A549 (cell line): Measurements from ENCODE around the gene ULK4. TPM values are rescaled to one million over a fixed set of nuclear protein-coding genes. Genes with fewer than 3 reads are reported as not detected.

Experiments used
- ATAC-seq, 2 experiments: fragments of 200-7000 bp in 1 of 2; fragments of >200 bp in 1 of 2; cut with Nextera tagmentation in 1 of 2; cut with Tn5 transposase in 1 of 2; 3 replicates each; pipeline versions ENCODE4 v1.8.0 to v1.9.1; 2018 to 2020; ENCODE audit warnings: mild to moderate bottlenecking in 1 of 2, moderate library complexity in 1 of 2
- CTCF ChIA-PET: fragments of 300-600 bp; sonication (Branson Sonifier 250); formaldehyde crosslinking; extraction: SDS; loops from one replicate; lab custom pipeline; 2021; ENCODE audit warnings: antibody characterized with exemption, inconsistent platforms; lab: Yijun Ruan, JAX
- POLR2A ChIA-PET: fragments of 350-600 bp; formaldehyde crosslinking; extraction: SDS; loops from one replicate; lab custom pipeline; 2021; ENCODE audit warnings: antibody characterized with exemption, inconsistent platforms; lab: Yijun Ruan, JAX
- DNase-seq, 2 experiments: peaks; one replicate each; pipeline versions ENCODE4 v3.0.0 to v3.0.0-alpha.2; 2011 to 2016; ENCODE audit warnings: low read depth in 1 of 2, low spot score in 1 of 2
- FAIRE-seq: peaks from 2 replicates; lab custom pipeline; 2011; peaks lifted over from hg19 to GRCh38; lab: Jason Lieb, UNC
- H3K27ac ChIP-seq, 2 experiments: fragments of >200 bp; sonication (Bioruptor Twin); formaldehyde crosslinking; 3 replicates each; pipeline ENCODE4 v1.5.1; 2016 to 2017
- H3K4me1 ChIP-seq: fragments of >200 bp; sonication (Bioruptor Twin); formaldehyde crosslinking; 3 replicates; pipeline ENCODE4 v1.6.1; 2016
- H3K4me2 ChIP-seq: fragments of >200 bp; sonication (Bioruptor Twin); formaldehyde crosslinking; 3 replicates; pipeline ENCODE4 v1.6.1; 2016
- H3K4me3 ChIP-seq: fragments of >200 bp; sonication (Bioruptor Twin); formaldehyde crosslinking; 3 replicates; pipeline ENCODE4 v1.5.1; 2016
- H3K9me3 ChIP-seq: fragments of >200 bp; sonication (Bioruptor Twin); formaldehyde crosslinking; 3 replicates; pipeline ENCODE4 v1.6.1; 2016
- ATOH8 ChIP-seq: fragments of 250-450 bp; sonication (Bioruptor Pico); IDR thresholded peaks from 2 replicates; pipeline ENCODE4 v1.5.0; 2020; ENCODE audit warnings: low read depth, mild to moderate bottlenecking, moderate library complexity
- CBX8 ChIP-seq: fragments of 200-600 bp; sonication (generic); IDR thresholded peaks from 2 replicates; pipeline ENCODE4 v1.6.1; 2016
- EHF ChIP-seq: fragments of 250-450 bp; sonication (Bioruptor Pico); IDR thresholded peaks from 2 replicates; pipeline ENCODE4 v1.5.0; 2020; ENCODE audit warnings: mild to moderate bottlenecking
- ELK1 ChIP-seq: fragments of 150-350 bp; IDR thresholded peaks from 2 replicates; pipeline ENCODE4 v1.6.1; 2014; ENCODE audit warnings: low read depth, mild to moderate bottlenecking, low read length
- GATA3 ChIP-seq: IDR thresholded peaks from 2 replicates; pipeline ENCODE4 v1.6.1; 2012; ENCODE audit warnings: borderline replicate concordance
- HOXB5 ChIP-seq: fragments of 250-450 bp; sonication (Bioruptor Pico); IDR thresholded peaks from 2 replicates; pipeline ENCODE4 v1.5.0; 2020; ENCODE audit warnings: mild to moderate bottlenecking, moderate library complexity
- MAFK ChIP-seq: fragments of 450-650 bp; IDR thresholded peaks from 2 replicates; pipeline ENCODE4 v1.6.1; 2014; ENCODE audit not compliant: partially characterized antibody
- NFE2L2 ChIP-seq: fragments of 150-350 bp; conservative IDR thresholded peaks from 2 replicates; pipeline ENCODE4 v1.6.1; 2014; ENCODE audit warnings: low read length
- POLR2AphosphoS2 ChIP-seq: conservative IDR thresholded peaks from 2 replicates; pipeline ENCODE4 v1.6.1; 2012; ENCODE audit warnings: low read length, improper control_type of control experiment, inconsistent platforms
- RAD21 ChIP-seq, 2 experiments: fragments of >200 bp in 1 of 2; sonication (Bioruptor Twin) in 1 of 2; formaldehyde crosslinking in 1 of 2; IDR thresholded peaks in 1 of 2; conservative IDR thresholded peaks in 1 of 2; 2 replicates in 1 of 2; 3 replicates in 1 of 2; pipeline ENCODE4 v1.6.1; 2012 to 2018; ENCODE audit warnings: inconsistent platforms in 1 of 2
- REST ChIP-seq: fragments of 200-600 bp; sonication (generic); IDR thresholded peaks from 2 replicates; pipeline ENCODE4 v1.6.1; 2016; ENCODE audit warnings: antibody characterized with exemption, mild to moderate bottlenecking, moderate library complexity
- ZFP36 ChIP-seq: fragments of 450-650 bp; IDR thresholded peaks from 2 replicates; pipeline ENCODE4 v1.6.1; 2014; ENCODE audit warnings: borderline replicate concordance; ENCODE audit not compliant: partially characterized antibody
- WGBS: methylation state at CpG from one replicate; pipeline ENCODE4 v1.1.6; 2017; ENCODE audit errors: missing lambda C conversion rate; 5-methylcytosine and 5-hydroxymethylcytosine counted together
- polyA plus RNA-seq, 4 experiments: library from polyadenylated mRNA; depleted of rRNA in 3 of 4; stranded (reverse); fragments of >200 nt; fragmentation: RNase III in 1 of 4; extraction: RNeasy Plus Mini Kit Qiagen cat#74134 plus additional on column Dnase treatment in 1 of 4; gene quantifications; 2 replicates in 3 of 4; 3 replicates in 1 of 4; pipeline ENCODE4 v1.2.3, GENCODE V29; 2011 to 2017

ULK4 gene
- polyA plus RNA-seq, 2 of the 4 experiments (the other 2 are of a cell fraction), result 4.9 to 7.7 TPM

DNA sequence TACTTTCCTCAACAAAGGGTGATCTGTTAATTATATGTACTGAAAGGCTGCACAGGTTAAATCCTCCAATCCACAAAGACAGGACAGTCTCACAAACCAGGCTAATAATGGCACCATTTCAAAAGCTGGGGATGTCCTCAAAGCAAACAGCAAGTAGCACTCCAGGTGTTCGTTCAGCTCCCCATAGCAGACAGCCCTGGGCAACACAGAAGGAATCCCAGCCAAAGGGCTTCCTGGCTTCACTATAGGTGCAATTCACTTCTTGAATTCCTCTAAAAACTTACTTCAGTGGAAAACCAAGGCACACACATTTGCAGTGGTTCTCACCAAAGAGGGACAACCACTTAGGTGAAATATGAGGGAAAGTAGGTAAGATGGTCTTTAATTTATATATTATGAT lies 595.9 kb downstream of the ULK4 start:
- ATAC-seq (no peak), DNase-seq (no peak), FAIRE-seq (no peak)
- no peak overlapping the region for H3K4me2 ChIP-seq
- ChIA-PET CTCF (no interaction called here), POLR2A (no interaction called here)
- peaks cover 5% of the 10 kb centered on the region; the same call in 1 of the 3 replicates for H3K4me1 ChIP-seq
- H3K27ac ChIP-seq, result no peak overlapping the region
- H3K4me3 ChIP-seq, result no peak overlapping the region
- 57% methylated on average over 1 of the region's 1 CpG for WGBS
- TF ChIP-seq EHF, result no peak
- no peaks in the 10 kb centered on the region for H3K9me3 ChIP-seq

DNA sequence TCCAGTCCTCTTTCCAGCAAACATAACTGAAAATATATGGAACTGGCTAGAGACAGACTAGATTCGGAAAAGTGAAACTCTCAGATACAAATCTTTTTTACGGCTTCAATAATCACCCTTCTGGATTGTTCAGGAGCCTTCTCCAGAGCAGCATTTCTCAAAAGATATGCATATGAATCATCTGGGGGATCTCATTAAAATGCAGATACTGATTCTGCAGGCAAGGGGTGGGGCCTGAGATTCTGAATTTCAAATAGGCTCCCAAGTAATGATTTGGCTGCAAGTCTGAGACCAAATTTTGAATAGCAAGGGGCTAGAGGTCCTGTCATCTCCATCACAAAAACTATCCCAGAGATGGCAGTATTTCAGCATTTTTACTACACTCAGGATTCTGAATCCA lies 597.2 kb downstream of the ULK4 start:
- WGBS, result 90% methylated on average over 2 of the region's 2 CpGs
- DNase-seq, result no peak
- no peak for FAIRE-seq
- POLR2A ChIA-PET, result no interaction called here
- ATAC-seq, result no peak
- Histone ChIP-seq H3K4me2 (no peak overlapping the region), H3K9me3 (no peaks in the 10 kb centered on the region)
- TF ChIP-seq GATA3, result no peak
- TF ChIP-seq MAFK, result no peak
- TF ChIP-seq RAD21 (conservative IDR thresholded peaks at IDR 0.05 in 1 of 2, IDR thresholded peaks at IDR 0.05 in 1 of 2), result no peak
- no peak for TF ChIP-seq NFE2L2
- TF ChIP-seq POLR2AphosphoS2, result no peak
- TF ChIP-seq HOXB5 (CRISPR knock-in tag), result no peak
- TF ChIP-seq, all 56 proteins: peak for 0
- no peak overlapping the region for H3K27ac ChIP-seq
- H3K4me1 ChIP-seq, result peaks cover 5% of the 10 kb centered on the region; the same call in 1 of the 3 replicates
- no peak overlapping the region for H3K4me3 ChIP-seq
- CTCF ChIA-PET, result no interaction called here

DNA sequence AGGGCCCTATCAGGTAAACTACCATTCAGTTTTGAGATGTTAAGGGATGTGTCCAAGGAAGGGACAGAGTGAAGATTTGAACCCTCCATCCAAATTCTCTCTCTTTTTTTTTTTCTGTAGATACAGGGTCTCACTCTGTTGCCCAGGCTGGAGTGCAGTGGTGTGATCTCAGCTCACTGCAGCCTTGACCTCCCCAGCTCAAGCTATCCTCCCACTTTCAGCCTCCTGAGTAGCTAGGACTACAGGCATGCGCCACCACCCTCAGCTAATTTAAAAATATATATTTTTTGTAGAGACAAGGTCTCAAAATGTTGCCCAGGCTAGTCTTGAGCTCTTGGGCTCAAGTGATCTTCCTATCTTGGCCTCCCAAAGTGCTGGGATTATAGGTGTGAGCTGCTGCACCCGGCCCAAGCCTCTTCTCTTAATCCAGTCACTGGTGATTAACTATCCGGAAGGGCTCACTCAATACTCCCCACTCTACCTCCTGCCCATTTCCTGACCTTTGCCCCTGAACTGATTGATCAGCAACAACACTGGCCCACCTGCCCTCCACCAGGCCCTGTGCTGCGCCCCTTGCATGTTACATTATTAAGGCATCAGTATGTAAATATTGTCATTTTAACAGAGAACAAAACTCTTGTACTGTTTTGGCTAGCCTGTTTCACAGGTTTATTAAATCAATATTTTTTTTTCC lies 597.9 kb downstream of the ULK4 start:
- Histone ChIP-seq H3K27ac (no peak overlapping the region), H3K4me2 (no peak overlapping the region), H3K4me1 (peaks cover 5% of the 10 kb centered on the region; the same call in 1 of the 3 replicates), H3K4me3 (no peak overlapping the region), H3K9me3 (no peaks in the 10 kb centered on the region)
- no peak for ATAC-seq
- FAIRE-seq, result no peak
- CTCF ChIA-PET, result no interaction called here
- WGBS, result 94% methylated on average over 4 of the region's 4 CpGs
- DNase-seq, result no peak
- POLR2A ChIA-PET, result no interaction called here
- TF ChIP-seq REST (no peak), ELK1 (no peak), ATOH8 (CRISPR knock-in tag) (no peak), CBX8 (no peak), ZFP36 (no peak)
